ENCODE data around the gene MSRB1.

Gene MSRB1

GRCh38 chr16:1918351-1919326 lies 24.4 kb downstream of the MSRB1 start, which contains the start of gene HS3ST6:
HS3ST6 (minus strand) TSS chr16:1918415; CDS start chr16:1918323, 92 bp downstream.
- Histone ChIP-seq H3K4me2 (ENCODE audit: low read length) (no peak within 1 kb of the TSS), H4K20me1 (ENCODE audit: control insufficient read depth, insufficient read depth, low read depth, low read length) (no peaks in the 10 kb centered on the region), H3K27ac (ENCODE audit: low read depth, low read length) (no peak within 1 kb of the TSS), H3K36me3 (ENCODE audit: control insufficient read depth, low read length) (no peaks in the 10 kb centered on the region), H3K27me3 (ENCODE audit: control insufficient read depth, low read length) (no peaks in the 10 kb centered on the region; the same call in 1 of the 2 replicates), H3K9me2 (replicated peaks; ENCODE audit: control insufficient read depth, low read length) (no peaks in the 10 kb centered on the region), H3K9me3 (ENCODE audit: control insufficient read depth, insufficient read depth, low read length) (no peaks in the 10 kb centered on the region), H3K4me3 (ENCODE audit: low read length) (no peak within 1 kb of the TSS), H3F3A (ENCODE audit: control insufficient read depth, insufficient read depth) (no peaks in the 10 kb centered on the region), H3K4me1 (ENCODE audit: control insufficient read depth, low read length) (no peaks in the 10 kb centered on the region), H3K79me2 (ENCODE audit: control insufficient read depth, low read length) (no peaks in the 10 kb centered on the region)
- TF ChIP-seq EZH2phosphoT487 (IDR thresholded peaks at IDR 0.05; ENCODE audit: borderline replicate concordance, low read length) = no peak
- TF ChIP-seq, protein P1, sequence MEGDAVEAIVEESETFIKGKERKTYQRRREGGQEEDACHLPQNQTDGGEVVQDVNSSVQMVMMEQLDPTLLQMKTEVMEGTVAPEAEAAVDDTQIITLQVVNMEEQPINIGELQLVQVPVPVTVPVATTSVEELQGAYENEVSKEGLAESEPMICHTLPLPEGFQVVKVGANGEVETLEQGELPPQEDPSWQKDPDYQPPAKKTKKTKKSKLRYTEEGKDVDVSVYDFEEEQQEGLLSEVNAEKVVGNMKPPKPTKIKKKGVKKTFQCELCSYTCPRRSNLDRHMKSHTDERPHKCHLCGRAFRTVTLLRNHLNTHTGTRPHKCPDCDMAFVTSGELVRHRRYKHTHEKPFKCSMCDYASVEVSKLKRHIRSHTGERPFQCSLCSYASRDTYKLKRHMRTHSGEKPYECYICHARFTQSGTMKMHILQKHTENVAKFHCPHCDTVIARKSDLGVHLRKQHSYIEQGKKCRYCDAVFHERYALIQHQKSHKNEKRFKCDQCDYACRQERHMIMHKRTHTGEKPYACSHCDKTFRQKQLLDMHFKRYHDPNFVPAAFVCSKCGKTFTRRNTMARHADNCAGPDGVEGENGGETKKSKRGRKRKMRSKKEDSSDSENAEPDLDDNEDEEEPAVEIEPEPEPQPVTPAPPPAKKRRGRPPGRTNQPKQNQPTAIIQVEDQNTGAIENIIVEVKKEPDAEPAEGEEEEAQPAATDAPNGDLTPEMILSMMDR (IDR thresholded peaks at IDR 0.05; ENCODE audit: low read depth, low read length, poor library complexity, severe bottlenecking) = no peak

DNA sequence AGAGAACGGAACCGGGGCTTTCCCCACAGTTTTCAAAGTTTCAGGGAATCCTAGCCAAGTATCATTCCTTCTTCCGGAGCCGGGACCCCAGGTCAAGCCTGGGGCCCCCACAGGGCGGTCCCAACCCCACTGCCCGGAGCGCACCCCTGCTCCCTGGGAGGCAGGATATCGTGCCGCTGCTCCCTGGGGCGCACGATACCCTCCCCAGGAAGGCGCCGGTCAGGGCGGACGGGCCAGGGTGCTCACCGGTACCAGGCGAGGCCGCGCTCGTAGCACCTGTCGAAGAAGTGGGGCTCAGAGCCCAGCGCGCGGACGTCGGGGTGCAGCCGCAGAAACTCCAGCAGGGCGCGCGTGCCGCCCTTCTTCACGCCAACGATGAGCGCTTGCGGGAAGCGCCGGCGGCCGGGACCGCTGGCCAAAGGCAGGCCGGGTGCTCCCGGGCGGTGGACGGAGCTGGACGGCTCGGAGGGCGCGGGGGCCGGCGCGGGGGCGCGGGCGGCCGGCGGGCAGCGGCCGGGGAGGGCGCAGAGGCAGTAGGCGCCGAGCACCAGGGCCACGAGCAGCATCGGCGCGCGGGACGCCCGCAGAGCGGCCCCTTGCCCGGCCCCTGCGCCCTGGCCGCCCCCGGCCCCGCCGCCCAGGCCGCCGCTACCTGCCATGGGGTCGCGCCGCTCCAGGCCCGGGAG lies 25.2 kb downstream of the MSRB1 start:
- H4K20me1 ChIP-seq (ENCODE audit: control insufficient read depth, insufficient read depth, low read depth, low read length) = no peaks in the 10 kb centered on the region
- no peak overlapping the region for H3K27ac ChIP-seq (ENCODE audit: low read depth, low read length)
- no peaks in the 10 kb centered on the region for H3K4me1 ChIP-seq (ENCODE audit: control insufficient read depth, low read length)
- H3K79me2 ChIP-seq (ENCODE audit: control insufficient read depth, low read length) = no peaks in the 10 kb centered on the region
- no peaks in the 10 kb centered on the region for H3K36me3 ChIP-seq (ENCODE audit: control insufficient read depth, low read length)
- H3K4me3 ChIP-seq (ENCODE audit: low read length) = no peak overlapping the region
- no peak overlapping the region for H3K4me2 ChIP-seq (ENCODE audit: low read length)
- H3K9me2 ChIP-seq (replicated peaks; ENCODE audit: control insufficient read depth, low read length) = no peaks in the 10 kb centered on the region
- no peaks in the 10 kb centered on the region for H3K9me3 ChIP-seq (ENCODE audit: control insufficient read depth, insufficient read depth, low read length)
- no peaks in the 10 kb centered on the region; the same call in 1 of the 2 replicates for H3K27me3 ChIP-seq (ENCODE audit: control insufficient read depth, low read length)
- no peaks in the 10 kb centered on the region for H3F3A ChIP-seq (ENCODE audit: control insufficient read depth, insufficient read depth)
- no peak for TF ChIP-seq EZH2phosphoT487 (IDR thresholded peaks at IDR 0.05; ENCODE audit: borderline replicate concordance, low read length)
- TF ChIP-seq, protein P1 (IDR thresholded peaks at IDR 0.05; ENCODE audit: low read depth, low read length, poor library complexity, severe bottlenecking) = no peak

DNA sequence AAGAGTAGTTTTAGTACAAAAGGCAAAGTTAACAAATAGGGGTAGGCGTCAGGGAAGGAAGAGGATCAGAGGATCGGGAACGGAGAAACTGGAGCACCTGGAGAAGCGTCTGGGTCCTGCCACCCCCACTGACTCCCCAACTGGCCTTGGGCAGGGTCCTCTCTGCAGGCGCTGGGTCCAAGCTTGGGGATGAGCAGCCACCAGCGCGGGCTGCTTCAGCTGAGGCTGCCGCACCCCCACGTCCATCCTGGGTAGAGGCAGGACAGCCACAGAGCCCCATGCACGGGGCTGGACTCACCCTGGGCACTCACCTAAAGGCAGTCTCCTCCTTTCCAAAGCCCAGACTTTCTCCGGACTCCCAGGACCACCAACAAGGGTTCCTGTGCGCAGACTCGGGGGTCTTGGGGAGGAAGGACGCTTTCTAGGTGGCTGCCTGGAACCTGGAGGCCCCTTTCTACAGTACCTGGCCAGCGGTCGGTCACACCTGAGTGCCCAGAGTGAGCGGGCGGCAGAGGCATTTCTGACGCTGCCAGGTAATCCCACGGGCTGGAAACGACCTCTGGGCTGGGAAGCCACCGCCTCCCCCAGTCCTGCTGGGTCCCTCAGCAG lies 25.8 kb downstream of the MSRB1 start:
- Histone ChIP-seq H3K4me1 (ENCODE audit: control insufficient read depth, low read length) (no peaks in the 10 kb centered on the region), H3K36me3 (ENCODE audit: control insufficient read depth, low read length) (no peaks in the 10 kb centered on the region), H3K27ac (ENCODE audit: low read depth, low read length) (no peak overlapping the region), H3F3A (ENCODE audit: control insufficient read depth, insufficient read depth) (no peaks in the 10 kb centered on the region), H3K9me3 (ENCODE audit: control insufficient read depth, insufficient read depth, low read length) (no peaks in the 10 kb centered on the region), H3K4me2 (ENCODE audit: low read length) (no peak overlapping the region), H3K4me3 (ENCODE audit: low read length) (no peak overlapping the region), H3K27me3 (ENCODE audit: control insufficient read depth, low read length) (no peaks in the 10 kb centered on the region; the same call in 1 of the 2 replicates), H3K9me2 (replicated peaks; ENCODE audit: control insufficient read depth, low read length) (no peaks in the 10 kb centered on the region), H3K79me2 (ENCODE audit: control insufficient read depth, low read length) (no peaks in the 10 kb centered on the region), H4K20me1 (ENCODE audit: control insufficient read depth, insufficient read depth, low read depth, low read length) (no peaks in the 10 kb centered on the region)
- no peak for TF ChIP-seq EZH2phosphoT487 (IDR thresholded peaks at IDR 0.05; ENCODE audit: borderline replicate concordance, low read length)
- TF ChIP-seq, protein P1 (IDR thresholded peaks at IDR 0.05; ENCODE audit: low read depth, low read length, poor library complexity, severe bottlenecking) = no peak

Data from DOHH2 (cell line).